Measurements from ENCODE around the gene ASS1.

The ASS1 gene

DNA sequence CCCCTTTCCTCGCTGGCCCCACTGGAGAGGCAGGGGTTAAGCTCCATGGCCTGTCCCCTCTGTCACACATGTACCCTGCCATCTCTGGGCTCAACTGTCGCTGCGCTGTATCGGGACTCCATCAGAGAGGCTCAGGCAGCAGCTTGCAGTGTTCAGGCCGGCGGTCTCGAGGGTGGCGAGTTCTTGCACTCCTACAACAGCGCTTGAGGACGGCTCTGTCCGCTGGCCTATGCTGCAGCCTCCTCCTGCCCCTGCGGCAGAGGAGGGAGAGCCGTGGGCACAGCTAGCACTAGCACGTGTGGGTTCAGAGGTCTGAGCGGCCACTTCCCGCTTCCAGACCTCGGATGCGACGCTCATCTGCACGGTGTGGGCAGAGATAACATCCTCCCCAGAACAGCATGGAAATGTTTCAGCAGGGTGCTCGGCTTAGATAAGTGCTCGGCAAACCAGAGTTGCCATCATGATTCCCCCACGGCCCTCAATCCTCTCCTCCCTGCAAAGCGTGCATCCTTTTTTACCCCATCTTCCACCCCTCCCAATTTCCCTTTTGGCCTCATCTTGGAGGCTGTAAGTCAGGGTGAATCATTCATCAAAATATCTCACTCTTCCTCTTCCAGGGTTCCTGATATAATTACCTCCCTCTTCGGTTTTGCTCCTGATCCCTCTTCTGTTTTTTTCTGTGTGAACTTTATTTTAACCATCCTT, 92.7 kb downstream of the ASS1 start:
- DNase-seq, result no peak

GRCh38 chr9:130539420-130540223, 94.9 kb downstream of the ASS1 start:
- DNase-seq, result no peak

- no peak for DNase-seq
Observed at GRCh38 chr9:130541533-130541932, 96.8 kb downstream of the ASS1 start.

DNA sequence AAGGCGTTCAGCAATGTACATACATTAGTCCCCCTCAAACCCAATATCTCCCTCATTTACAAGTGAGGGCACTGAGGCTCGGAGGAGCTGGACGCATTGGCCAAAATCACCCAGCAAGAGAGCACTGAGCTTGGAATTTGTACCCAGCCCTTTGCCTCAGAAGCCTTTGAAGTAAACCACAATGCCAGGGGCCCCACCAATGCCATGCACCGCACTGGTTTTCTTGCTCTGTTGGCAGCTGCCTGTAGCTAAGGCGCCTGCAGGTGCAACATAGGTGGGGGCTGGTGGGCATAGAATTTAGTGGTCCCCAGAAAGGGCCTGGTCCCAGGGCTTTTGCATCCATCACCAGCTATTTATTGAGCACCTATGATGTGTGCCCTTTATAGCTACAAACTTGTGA, 97.3 kb downstream of the ASS1 start:
- no peak for DNase-seq

- no peak for DNase-seq
Observed at GRCh38 chr9:130542457-130543228, 97.9 kb downstream of the ASS1 start.

DNA sequence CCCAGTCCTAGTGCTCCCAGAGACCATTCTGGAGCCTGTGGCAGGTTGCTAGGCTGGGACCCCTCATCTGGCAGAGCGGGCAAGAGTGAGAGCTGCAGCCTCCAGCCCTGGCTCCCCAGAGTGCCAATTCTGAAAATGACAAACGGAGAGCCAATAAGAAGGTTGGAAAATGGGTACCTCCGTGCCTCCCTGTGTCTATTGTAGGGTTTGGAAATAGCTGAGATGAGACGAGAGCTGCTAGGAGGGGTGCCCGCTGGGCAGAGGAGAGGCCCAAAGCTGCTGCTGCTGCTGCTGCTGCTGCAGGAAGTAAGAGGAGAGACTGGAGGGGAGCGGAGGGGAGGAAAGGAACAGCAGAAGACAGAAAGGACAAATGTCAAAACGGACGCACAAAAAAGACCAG, 98.6 kb downstream of the ASS1 start:
- no peak for DNase-seq

- no peak for DNase-seq
Observed at GRCh38 chr9:130543859-130544258, 99.1 kb downstream of the ASS1 start.

DNA sequence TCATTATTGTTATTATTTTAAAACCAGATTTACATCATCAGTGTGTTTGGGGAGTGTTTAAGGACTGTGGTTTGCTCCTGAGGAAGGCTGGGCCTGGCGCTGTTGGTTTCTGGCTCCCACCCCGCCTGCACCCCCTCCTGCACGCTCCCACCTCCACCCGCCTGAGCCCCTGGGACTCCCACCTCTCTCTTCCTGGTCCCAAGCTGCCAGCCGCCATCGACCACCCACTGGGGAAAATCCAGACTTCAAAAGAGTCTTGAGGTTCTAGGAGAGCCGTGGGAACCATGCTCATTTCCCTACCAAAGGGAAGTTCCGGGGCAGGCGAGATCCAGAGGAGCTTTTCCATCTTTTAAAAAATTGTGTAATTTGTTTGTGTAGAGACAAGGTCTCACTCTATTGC, 99.6 kb downstream of the ASS1 start:
- DNase-seq, result no peak

GRCh38 chr9:130548103-130548502, 103.3 kb downstream of the ASS1 start:
- DNase-seq, result no peak

DNA sequence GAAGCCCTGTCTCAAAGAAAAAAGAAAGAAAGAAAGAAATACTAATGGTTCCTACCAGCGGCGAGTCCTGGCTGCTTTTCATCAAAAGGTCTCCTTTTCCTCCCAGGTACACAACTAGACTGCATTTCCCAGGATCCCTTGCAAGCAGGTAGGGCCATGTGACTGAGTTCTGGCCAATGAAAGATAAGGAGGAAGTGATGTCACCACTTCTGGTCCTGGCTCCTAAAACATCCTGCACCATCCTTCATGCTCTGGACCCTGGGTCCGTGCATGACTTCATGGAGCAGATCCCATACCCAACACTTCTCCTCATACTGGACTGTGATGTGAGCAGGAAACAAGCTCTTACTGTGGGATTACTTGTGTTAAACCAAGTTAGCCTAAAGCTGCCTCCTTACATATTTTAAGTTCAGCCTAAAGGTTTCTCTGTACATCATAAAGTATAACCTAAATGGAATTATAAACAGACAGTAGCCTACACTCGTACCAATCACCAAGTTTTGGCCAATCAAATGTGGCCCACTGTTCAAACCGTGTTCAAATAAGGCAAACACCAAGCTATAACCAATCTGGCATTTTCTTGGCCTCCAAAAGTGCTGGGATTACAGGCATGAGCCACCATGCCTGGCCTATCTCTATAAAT, 104.5 kb downstream of the ASS1 start:
- DNase-seq, result no peak
